Small intestine (tissue), 7 donors: Measurements from ENCODE around the gene ZFP90. TPM values are rescaled to one million over a fixed set of nuclear protein-coding genes. Genes with fewer than 3 reads are reported as not detected.
A peak's percentile ranks its signal among the peaks of the same experiment; 100 is the strongest.

ENCODE experiments used
- DNase-seq, 2 donors: peaks; one replicate each; pipeline versions ENCODE4 v3.0.0 to v3.0.0-alpha.2; 2013
- FAIRE-seq: peaks from 2 replicates; lab custom pipeline; 2012; peaks lifted over from hg19 to GRCh38; lab: Jason Lieb, UNC
- H3K27ac ChIP-seq, 3 donors: one replicate each; pipeline ENCODE4 v1.5.1; 2013; ENCODE audit warnings: low read length in 2 of 3, mild to moderate bottlenecking in 2 of 3, control low read depth in 1 of 3, inconsistent platforms in 1 of 3, low read depth in 1 of 3, moderate library complexity in 1 of 3
- H3K27me3 ChIP-seq, 3 donors: one replicate each; pipeline ENCODE4 v1.6.1; 2013; ENCODE audit warnings: low read length in 3 of 3, inconsistent platforms in 1 of 3; ENCODE audit not compliant: control insufficient read depth in 3 of 3, insufficient read depth in 3 of 3
- H3K36me3 ChIP-seq, 3 donors: one replicate each; pipeline ENCODE4 v1.6.1; 2013; ENCODE audit warnings: low read length in 3 of 3, inconsistent platforms in 1 of 3, low read depth in 1 of 3, mild to moderate bottlenecking in 1 of 3, moderate library complexity in 1 of 3; ENCODE audit not compliant: control insufficient read depth in 3 of 3, insufficient read depth in 2 of 3
- H3K4me1 ChIP-seq, 3 donors: one replicate each; pipeline ENCODE4 v1.6.1; 2013; ENCODE audit warnings: low read length in 2 of 3, inconsistent platforms in 1 of 3, low read depth in 1 of 3, mild to moderate bottlenecking in 1 of 3, moderate library complexity in 1 of 3; ENCODE audit not compliant: control insufficient read depth in 3 of 3, insufficient read depth in 2 of 3
- H3K4me3 ChIP-seq, 3 donors: one replicate each; pipeline ENCODE4 v1.5.1; 2013; ENCODE audit warnings: low read length in 3 of 3, control low read depth in 1 of 3, inconsistent platforms in 1 of 3, low read depth in 1 of 3, mild to moderate bottlenecking in 1 of 3, moderate library complexity in 1 of 3
- H3K9me3 ChIP-seq, 2 donors: one replicate each; pipeline ENCODE4 v1.6.1; 2013; ENCODE audit warnings: low read depth in 1 of 2, low read length in 1 of 2; ENCODE audit not compliant: control insufficient read depth in 2 of 2, insufficient read depth in 1 of 2
- WGBS, 3 donors: extraction: QIAGEN DNeasy Blood & Tissue Kit; methylation state at CpG; one replicate each; pipeline ENCODE4 v1.1.7; 2013; 5-methylcytosine and 5-hydroxymethylcytosine counted together
- polyA plus RNA-seq, 4 donors: library from polyadenylated mRNA; stranded (reverse) in 3 of 4; unstranded in 1 of 4; fragments of 200-250 nt in 3 of 4; fragments of 120-200 nt in 1 of 4; gene quantifications; one replicate each; pipeline versions ENCODE4 v1.2.1 to v1.2.3, GENCODE V29; 2013
- donor health status: healthy with polysubstance abuse.
- donor health status: control.
- donor health status: control.
- donor health status: Bipolar disorder and iron deficiency.
- donor health status: healthy.

ZFP90 gene
- polyA plus RNA-seq, 4 donors: 1.6 to 16.3 (median 3.8) TPM

GRCh38 chr16:68520649-68521086 lies 18.4 kb upstream of the ZFP90 start:
- Histone ChIP-seq H3K27me3 (no peaks in the 10 kb centered on the region), H3K27ac (no peak overlapping the region), H3K36me3 (no peaks in the 10 kb centered on the region), H3K4me1 (peaks cover 0 to 6% (median 0%) of the 10 kb centered on the region in 3 donors), H3K9me3 (no peaks in the 10 kb centered on the region), H3K4me3 (peak overlapping the region in 1 of 3 donors; percentile 15)
- FAIRE-seq: no peak
- WGBS, 3 donors: 0 to 2% (median 1%) methylated on average over 22 of the region's 22 CpGs
- peak; percentile 87 to 93 for DNase-seq

- Histone ChIP-seq H3K36me3 (no peaks in the 10 kb centered on the region), H3K9me3 (no peaks in the 10 kb centered on the region), H3K27ac (no peak overlapping the region), H3K27me3 (no peaks in the 10 kb centered on the region), H3K4me1 (peaks cover 0 to 10% (median 0%) of the 10 kb centered on the region in 3 donors), H3K4me3 (no peak overlapping the region)
- DNase-seq (no peak), FAIRE-seq (no peak)
- WGBS, 3 donors: 72 to 79% (median 74%) methylated on average over 10 of the region's 10 CpGs
These were observed 14.8 kb upstream of the ZFP90 start for GRCh38 chr16:68524069-68524820.

- H3K36me3 ChIP-seq: no peaks in the 10 kb centered on the region
- H3K27ac ChIP-seq: no peak overlapping the region
- no peak for DNase-seq
- peaks cover 0 to 14% (median 0%) of the 10 kb centered on the region in 3 donors for H3K4me1 ChIP-seq
- no peaks in the 10 kb centered on the region for H3K9me3 ChIP-seq
- no peaks in the 10 kb centered on the region for H3K27me3 ChIP-seq
- no peak for FAIRE-seq
- WGBS, 3 donors: 75 to 90% (median 77%) methylated on average over 11 to 17 of the region's 17 CpGs
- no peak overlapping the region for H3K4me3 ChIP-seq
These were observed 12.8 kb upstream of the ZFP90 start for GRCh38 chr16:68526143-68526781.

- no peaks in the 10 kb centered on the region for H3K36me3 ChIP-seq
- WGBS, 3 donors: 93 to 95% (median 94%) methylated on average over 26 to 29 of the region's 29 CpGs
- FAIRE-seq: no peak
These were observed 12.3 kb upstream of the ZFP90 start for GRCh38 chr16:68526782-68527145.

GRCh38 chr16:68528233-68528632 lies 10.9 kb upstream of the ZFP90 start:
- no peaks in the 10 kb centered on the region for H3K36me3 ChIP-seq
- H3K9me3 ChIP-seq: no peaks in the 10 kb centered on the region
- H3K27ac ChIP-seq: no peak overlapping the region
- no peaks in the 10 kb centered on the region for H3K27me3 ChIP-seq
- no peak for FAIRE-seq
- no peak overlapping the region for H3K4me3 ChIP-seq
- WGBS, 3 donors: 44 to 65% (median 55%) methylated on average over 2 of the region's 2 CpGs
- no peak for DNase-seq
- H3K4me1 ChIP-seq: peaks cover 0 to 14% (median 0%) of the 10 kb centered on the region in 3 donors

More at GRCh38 chr16:68526782-68527145, 12.3 kb upstream of the ZFP90 start:
- H3K27ac ChIP-seq: no peak overlapping the region
- DNase-seq: no peak
- H3K4me3 ChIP-seq: no peak overlapping the region
- no peaks in the 10 kb centered on the region for H3K27me3 ChIP-seq
- H3K4me1 ChIP-seq: peaks cover 0 to 14% (median 0%) of the 10 kb centered on the region in 3 donors
- no peaks in the 10 kb centered on the region for H3K9me3 ChIP-seq

- 9 to 17% (median 13%) methylated on average over 29 of the region's 29 CpGs for WGBS, 3 donors
- Histone ChIP-seq H3K9me3 (no peaks in the 10 kb centered on the region), H3K4me3 (no peak overlapping the region), H3K27me3 (no peaks in the 10 kb centered on the region), H3K4me1 (peaks cover 0 to 14% (median 0%) of the 10 kb centered on the region in 3 donors), H3K36me3 (no peaks in the 10 kb centered on the region), H3K27ac (no peak overlapping the region)
- FAIRE-seq (no peak), DNase-seq (peak; percentile 87 to 93)
These were observed 10.3 kb upstream of the ZFP90 start for GRCh38 chr16:68528686-68529379.

GRCh38 chr16:68529608-68529930 lies 9.5 kb upstream of the ZFP90 start:
- FAIRE-seq (no peak), DNase-seq (no peak)
- H3K4me3 ChIP-seq: peak overlapping the region in 2 of 3 donors; percentile 73 to 83
- H3K36me3 ChIP-seq: no peaks in the 10 kb centered on the region
- whole genome bisulfite sequencing, 3 donors: 12 to 20% (median 14%) methylated on average over 12 to 13 of the region's 13 CpGs
- no peaks in the 10 kb centered on the region for H3K27me3 ChIP-seq
- no peaks in the 10 kb centered on the region for H3K9me3 ChIP-seq
- peaks cover 0 to 14% (median 0%) of the 10 kb centered on the region in 3 donors for H3K4me1 ChIP-seq
- H3K27ac ChIP-seq: no peak overlapping the region

- peaks cover 0 to 14% (median 0%) of the 10 kb centered on the region in 3 donors for H3K4me1 ChIP-seq
- 1% methylated on average over 48 to 56 of the region's 56 CpGs for WGBS, 3 donors
- no peaks in the 10 kb centered on the region for H3K9me3 ChIP-seq
- FAIRE-seq (no peak), DNase-seq (peak; percentile 89 to 92)
- no peaks in the 10 kb centered on the region for H3K27me3 ChIP-seq
- H3K27ac ChIP-seq: no peak overlapping the region
- H3K36me3 ChIP-seq: no peaks in the 10 kb centered on the region
- peak overlapping the region; percentile 73 to 83 (median 73) for H3K4me3 ChIP-seq
These were observed 9.0 kb upstream of the ZFP90 start for GRCh38 chr16:68529931-68530701.
